Measurements from ENCODE around the gene ELOVL5.
A peak's percentile ranks its signal among the peaks of the same experiment; 100 is the strongest.

Gene ELOVL5

DNA sequence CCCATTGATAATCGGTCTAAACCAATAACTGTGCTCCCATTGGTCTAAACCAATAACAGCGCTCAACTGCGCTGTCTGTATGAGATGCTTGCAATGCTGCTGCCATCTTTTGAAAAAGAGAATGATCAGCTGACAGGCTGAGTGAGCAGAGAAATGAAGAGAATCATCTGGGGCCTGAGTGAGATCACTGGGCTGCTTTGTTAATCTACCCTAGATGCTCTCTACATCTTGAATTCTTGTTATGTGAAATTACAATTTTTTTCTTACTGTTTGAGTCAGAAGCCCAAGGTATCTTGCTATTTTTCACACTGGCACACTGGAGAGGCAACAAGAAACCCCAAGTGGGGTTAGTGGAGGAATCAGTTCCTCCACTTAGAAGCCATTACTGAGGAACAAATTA, 108.6 kb downstream of the ELOVL5 start:
- no peak for DNase-seq (ENCODE audit: low read depth in 2 of 2)

GRCh38 chr6:53239526-53239925, 109.2 kb downstream of the ELOVL5 start:
- DNase-seq (ENCODE audit: low read depth in 2 of 2), result no peak

- no peak for DNase-seq (ENCODE audit: low read depth in 2 of 2)
Observed at GRCh38 chr6:53238311-53238710, 110.4 kb downstream of the ELOVL5 start.

DNA sequence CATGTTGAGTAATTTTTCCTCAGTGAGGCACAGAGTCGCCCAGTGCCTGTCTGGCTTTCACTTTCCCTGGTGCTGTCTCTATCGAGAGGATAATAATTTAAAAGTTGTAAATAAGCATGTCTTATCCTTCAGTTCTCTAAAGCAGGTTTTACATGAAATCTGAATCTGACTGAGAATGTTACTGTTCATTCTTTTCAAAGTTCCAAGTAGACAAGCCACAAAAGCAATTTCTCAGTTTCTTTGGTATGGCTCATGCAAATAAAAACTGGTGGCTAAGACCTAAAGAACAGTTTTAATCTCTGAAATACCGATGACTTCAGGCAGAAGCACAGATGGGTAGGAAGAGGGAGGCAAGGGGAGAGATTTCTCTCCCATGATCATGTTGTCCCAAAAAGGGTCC, 112.5 kb downstream of the ELOVL5 start:
- DNase-seq (ENCODE audit: low read depth in 2 of 2), result peak in 1 of 2 donors; percentile 10

DNA sequence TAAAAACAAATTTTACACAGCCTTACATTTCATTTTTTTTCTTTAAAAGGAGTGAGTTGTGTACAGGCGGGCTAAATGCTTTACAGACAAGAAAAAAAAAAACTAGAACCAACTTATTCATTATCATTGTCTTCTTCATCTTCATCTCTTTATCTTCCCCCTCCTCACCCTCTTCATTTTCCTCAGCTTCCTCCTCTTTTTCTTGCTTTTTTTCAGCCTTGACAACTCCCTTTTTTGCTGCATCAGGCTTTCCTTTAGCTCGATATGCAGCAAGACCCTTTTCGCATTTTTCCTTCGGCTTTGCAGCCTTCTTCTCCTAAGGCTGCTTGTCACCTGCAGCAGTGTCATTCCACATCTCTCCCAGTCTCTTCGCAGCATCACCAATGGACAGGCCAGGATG, 113.2 kb downstream of the ELOVL5 start:
- DNase-seq (ENCODE audit: low read depth in 2 of 2), result no peak

GRCh38 chr6:53233309-53233708, 115.4 kb downstream of the ELOVL5 start:
- no peak for DNase-seq (ENCODE audit: low read depth in 2 of 2)

DNA sequence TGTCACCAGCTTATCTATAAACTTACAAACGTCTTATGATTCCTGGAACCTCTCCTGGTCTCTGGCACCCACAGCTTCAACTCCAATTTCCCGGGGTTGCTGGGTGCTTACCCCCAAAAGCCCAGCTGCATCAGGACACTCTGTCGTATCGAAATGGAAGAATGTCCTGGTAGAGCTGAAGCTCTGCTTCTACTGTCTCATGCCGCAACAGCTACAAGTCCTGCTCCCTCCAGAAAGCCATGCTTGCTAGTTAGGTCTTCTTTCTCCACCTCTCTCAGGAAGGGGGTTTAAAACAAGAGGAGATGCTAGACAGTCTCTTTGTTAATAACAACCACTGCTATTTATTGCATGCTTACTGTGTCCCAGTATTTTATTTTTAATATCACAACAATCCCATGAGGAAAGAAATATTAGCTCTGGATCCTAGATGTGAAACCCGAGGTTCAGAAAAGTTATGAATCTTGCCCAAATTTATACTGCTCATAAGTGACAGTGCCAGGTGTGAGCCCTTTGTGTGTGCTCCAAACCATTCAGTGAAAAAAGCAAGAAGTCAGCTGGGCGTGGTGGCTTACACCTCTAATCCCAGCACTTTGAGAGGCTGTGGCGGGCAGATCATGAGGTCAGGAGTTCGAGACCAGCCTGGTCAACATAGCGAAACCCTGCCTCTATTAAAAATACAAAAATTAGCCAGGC, 117.8 kb downstream of the ELOVL5 start:
- DNase-seq (ENCODE audit: low read depth in 2 of 2), result no peak

GRCh38 chr6:53227847-53228246, 120.9 kb downstream of the ELOVL5 start:
- DNase-seq (ENCODE audit: low read depth in 2 of 2), result no peak

DNA sequence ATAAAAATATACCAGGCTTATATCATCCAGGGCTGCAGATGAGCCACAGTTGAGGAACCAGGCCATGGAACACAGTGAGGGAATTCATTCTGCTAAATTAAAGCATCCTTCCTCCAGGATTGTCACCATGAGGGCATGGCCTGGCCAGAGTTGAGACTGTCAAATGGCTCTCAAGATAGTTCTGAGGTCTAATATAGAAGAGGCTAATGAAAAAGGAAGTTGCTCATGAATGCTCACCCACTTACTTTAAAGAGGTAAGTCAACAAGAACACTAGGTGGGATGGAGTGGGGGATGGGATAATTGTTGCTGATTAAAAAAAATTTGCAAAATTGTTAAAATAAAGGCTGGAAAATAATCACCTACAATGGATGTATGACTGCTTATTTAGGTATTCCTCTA, 128.1 kb downstream of the ELOVL5 start:
- DNase-seq (ENCODE audit: low read depth in 2 of 2), result no peak

Data from stimulated activated CD4-positive, alpha-beta T cell treated with anti-CD3 and anti-CD28 coated beads, Interleukin-4, amount 100 ng/mL, for 48 hours (primary cell).